HEK293 (cell line): Measurements from ENCODE around the gene SLC16A11.

Experiments
- ATF2 ChIP-seq: fragments of 450-650 bp; formaldehyde crosslinking; IDR thresholded peaks from 2 replicates; pipeline ENCODE4 v1.5.1; 2016; ENCODE audit warnings: missing biosample characterization, missing genetic modification characterization, low read depth
- BCL6B ChIP-seq: fragments of 450-650 bp; formaldehyde crosslinking; IDR thresholded peaks from 2 replicates; pipeline ENCODE4 v1.5.1; 2017; ENCODE audit warnings: missing biosample characterization, missing genetic modification characterization
- EGR2 ChIP-seq: fragments of 450-650 bp; formaldehyde crosslinking; IDR thresholded peaks from 2 replicates; pipeline ENCODE4 v1.5.1; 2016; ENCODE audit warnings: low read depth, missing biosample characterization, missing genetic modification characterization
- REST ChIP-seq: fragments of 450-650 bp; formaldehyde crosslinking; IDR thresholded peaks from 2 replicates; pipeline ENCODE4 v1.5.1; 2016; ENCODE audit warnings: missing biosample characterization, missing genetic modification characterization
- SCRT2 ChIP-seq: fragments of 450-650 bp; formaldehyde crosslinking; IDR thresholded peaks from 2 replicates; pipeline ENCODE4 v1.5.1; 2016; ENCODE audit warnings: missing biosample characterization, missing genetic modification characterization
- TCF7L2 ChIP-seq: IDR thresholded peaks from 2 replicates; pipeline ENCODE4 v1.6.1; 2011; ENCODE audit warnings: low read depth, mild to moderate bottlenecking, inconsistent platforms, low read length, moderate library complexity, borderline replicate concordance
- TSHZ1 ChIP-seq: fragments of 450-650 bp; formaldehyde crosslinking; IDR thresholded peaks from 2 replicates; pipeline ENCODE4 v1.5.1; 2016; ENCODE audit warnings: missing biosample characterization, missing genetic modification characterization, borderline replicate concordance
- YY1 ChIP-seq: fragments of 450-650 bp; formaldehyde crosslinking; IDR thresholded peaks from 2 replicates; pipeline ENCODE4 v1.5.1; 2018; ENCODE audit warnings: missing biosample characterization, missing genetic modification characterization
- ZFHX2 ChIP-seq: fragments of 450-650 bp; formaldehyde crosslinking; conservative IDR thresholded peaks from 2 replicates; pipeline ENCODE4 v1.5.1; 2016; ENCODE audit warnings: missing biosample characterization, missing genetic modification characterization
- ZNF133 ChIP-seq: fragments of 450-650 bp; formaldehyde crosslinking; IDR thresholded peaks from 2 replicates; pipeline ENCODE4 v1.5.1; 2016; ENCODE audit warnings: missing biosample characterization, missing genetic modification characterization
- ZNF248 ChIP-seq: fragments of 450-650 bp; formaldehyde crosslinking; IDR thresholded peaks from 2 replicates; pipeline ENCODE4 v1.5.1; 2017; ENCODE audit warnings: missing biosample characterization, missing genetic modification characterization
- ZNF26 ChIP-seq: fragments of 450-650 bp; formaldehyde crosslinking; IDR thresholded peaks from 2 replicates; pipeline ENCODE4 v1.5.1; 2016; ENCODE audit warnings: missing biosample characterization, missing genetic modification characterization
- ZNF394 ChIP-seq: fragments of 450-650 bp; formaldehyde crosslinking; IDR thresholded peaks from 2 replicates; pipeline ENCODE4 v1.5.1; 2016; ENCODE audit warnings: missing biosample characterization, missing genetic modification characterization, mild to moderate bottlenecking, moderate library complexity, borderline replicate concordance
- ZNF398 ChIP-seq: fragments of 450-650 bp; formaldehyde crosslinking; IDR thresholded peaks from 2 replicates; pipeline ENCODE4 v1.5.1; 2017; ENCODE audit warnings: missing biosample characterization, missing genetic modification characterization
- ZNF530 ChIP-seq: fragments of 450-650 bp; formaldehyde crosslinking; IDR thresholded peaks from 2 replicates; pipeline ENCODE4 v1.5.1; 2016; ENCODE audit warnings: low read depth, missing biosample characterization, missing genetic modification characterization
- ZNF629 ChIP-seq: fragments of 450-650 bp; formaldehyde crosslinking; IDR thresholded peaks from 2 replicates; pipeline ENCODE4 v1.5.1; 2017; ENCODE audit warnings: missing biosample characterization, missing genetic modification characterization
- ZNF639 ChIP-seq: fragments of 450-650 bp; formaldehyde crosslinking; IDR thresholded peaks from 2 replicates; pipeline ENCODE4 v1.5.1; 2016; ENCODE audit warnings: missing biosample characterization, missing genetic modification characterization
- ZNF658 ChIP-seq: fragments of 450-650 bp; formaldehyde crosslinking; IDR thresholded peaks from 2 replicates; pipeline ENCODE4; 2016; ENCODE audit warnings: missing biosample characterization, missing genetic modification characterization
- ZNF692 ChIP-seq: fragments of 450-650 bp; formaldehyde crosslinking; IDR thresholded peaks from 2 replicates; pipeline ENCODE4 v1.5.1; 2016; ENCODE audit warnings: missing biosample characterization, missing genetic modification characterization

SLC16A11 gene

GRCh38 chr17:7060165-7060891 lies 16.4 kb upstream of the SLC16A11 start (continued):
- no peak for TF ChIP-seq REST (tag by site-specific recombination)
- peak; percentile 80 for TF ChIP-seq ZNF629 (tag by site-specific recombination)
- TF ChIP-seq ZNF398 (tag by site-specific recombination) = no peak
- TF ChIP-seq ZNF530 = no peak
- no peak for TF ChIP-seq BCL6B (tag by site-specific recombination)
- 0 out of 2 replicates have a peak, but pooled peaks have one; percentile 16 for TF ChIP-seq SCRT2 (tag by site-specific recombination)
- no peak for TF ChIP-seq ZNF248 (tag by site-specific recombination)
- no peak for TF ChIP-seq TCF7L2
- no peak for TF ChIP-seq YY1 (tag by site-specific recombination)
- peak; percentile 28; the same call in 1 of the 2 replicates for TF ChIP-seq ZNF394 (tag by site-specific recombination)
- peak; percentile 41 for TF ChIP-seq ZFHX2
- 0 out of 2 replicates have a peak, but pooled peaks have one; percentile 13 for TF ChIP-seq EGR2 (tag by site-specific recombination)
- TF ChIP-seq ZNF133 (tag by site-specific recombination) = no peak
- no peak for TF ChIP-seq ZNF658 (tag by site-specific recombination)
- TF ChIP-seq ATF2 (tag by site-specific recombination) = no peak
- 0 out of 2 replicates have a peak, but pooled peaks have one; percentile 13 for TF ChIP-seq TSHZ1
- TF ChIP-seq ZNF639 (tag by site-specific recombination) = peak; percentile 36; the same call in 1 of the 2 replicates
- TF ChIP-seq ZNF26 (tag by site-specific recombination) = no peak
- TF ChIP-seq ZNF692 (tag by site-specific recombination) = peak; percentile 70; the same call in 1 of the 2 replicates
